B cell (primary cell): ENCODE results near the gene CCDC187. TPM values are rescaled to one million over a fixed set of nuclear protein-coding genes. Genes with fewer than 3 reads are reported as not detected.

Experiments
- polyA plus RNA-seq: library from polyadenylated mRNA; depleted of rRNA; stranded (reverse); fragments of >200 nt; gene quantifications from 2 replicates; pipeline ENCODE4 v1.2.3, GENCODE V29; 2012
- total RNA-seq, 2 donors: library from RNA; stranded (reverse); fragments of 120-200 nt in 1 of 2; gene quantifications; 1 replicate in 1 of 2; 2 replicates in 1 of 2; pipeline versions ENCODE4 v1.2.3 to v1.2.4, GENCODE V29; 2013 to 2022

Gene CCDC187
- total and polyA plus RNA-seq, 2 donors (not counting 1 experiment from before 2014, with no cell fraction given) = 1.5 to 7.6 TPM

Other genes starting within 250 kb of the CCDC187 start
- gene NACC2, start 208.8 kb downstream of the CCDC187 start, total RNA-seq = 1.9 and 2.2 TPM in 2 replicates
- gene NACC2, start 208.8 kb downstream of the CCDC187 start, polyA plus RNA-seq = 0.34 and 0.48 TPM in 2 replicates
- gene TMEM250, start 185.2 kb downstream of the CCDC187 start, total RNA-seq = 29.6 and 30.4 TPM in 2 replicates
- 5.6 and 11.1 TPM in 2 replicates for gene TMEM250, start 185.2 kb downstream of the CCDC187 start, polyA plus RNA-seq
- 0.19 and 0.30 TPM in 2 replicates for gene LHX3, start 99.0 kb downstream of the CCDC187 start, total RNA-seq
- 0.07 TPM in 2 replicates for gene LHX3, start 99.0 kb downstream of the CCDC187 start, polyA plus RNA-seq
- gene QSOX2, start 58.3 kb downstream of the CCDC187 start, total RNA-seq = 139 and 141 TPM in 2 replicates
- gene QSOX2, start 58.3 kb downstream of the CCDC187 start, polyA plus RNA-seq = 62.9 and 85.0 TPM in 2 replicates
- 6.3 and 6.8 TPM in 2 replicates for gene GPSM1, start 23.4 kb upstream of the CCDC187 start, total RNA-seq
- gene GPSM1, start 23.4 kb upstream of the CCDC187 start, polyA plus RNA-seq = 2.4 and 6.2 TPM in 2 replicates
- gene DNLZ, start 59.6 kb upstream of the CCDC187 start, total RNA-seq = 23.0 and 25.4 TPM in 2 replicates
- gene DNLZ, start 59.6 kb upstream of the CCDC187 start, polyA plus RNA-seq = 39.9 and 42.0 TPM in 2 replicates
- 0.44 and 0.57 TPM in 2 replicates for gene CARD9, start 69.6 kb upstream of the CCDC187 start, total RNA-seq
- gene CARD9, start 69.6 kb upstream of the CCDC187 start, polyA plus RNA-seq = 1.1 and 1.6 TPM in 2 replicates
- gene SNAPC4, start 96.1 kb upstream of the CCDC187 start, total RNA-seq = 15.4 and 15.6 TPM in 2 replicates
- gene SNAPC4, start 96.1 kb upstream of the CCDC187 start, polyA plus RNA-seq = 11.2 and 13.1 TPM in 2 replicates
- gene ENTR1, start 106.5 kb upstream of the CCDC187 start, total RNA-seq = 86.3 and 94.7 TPM in 2 replicates
- gene ENTR1, start 106.5 kb upstream of the CCDC187 start, polyA plus RNA-seq = 77.7 and 110 TPM in 2 replicates
- gene PMPCA, start 106.6 kb upstream of the CCDC187 start, total RNA-seq = 64.6 and 72.2 TPM in 2 replicates
- 64.4 and 97.6 TPM in 2 replicates for gene PMPCA, start 106.6 kb upstream of the CCDC187 start, polyA plus RNA-seq
- gene INPP5E, start 135.8 kb upstream of the CCDC187 start, total RNA-seq = 33.1 and 35.3 TPM in 2 replicates
- 28.2 and 31.0 TPM in 2 replicates for gene INPP5E, start 135.8 kb upstream of the CCDC187 start, polyA plus RNA-seq
- gene SEC16A, start 178.9 kb upstream of the CCDC187 start, total RNA-seq = 73.4 and 79.5 TPM in 2 replicates
- 31.7 and 41.6 TPM in 2 replicates for gene SEC16A, start 178.9 kb upstream of the CCDC187 start, polyA plus RNA-seq
- 38.5 and 40.6 TPM in 2 replicates for gene NOTCH1, start 242.0 kb upstream of the CCDC187 start, total RNA-seq
- gene NOTCH1, start 242.0 kb upstream of the CCDC187 start, polyA plus RNA-seq = 16.6 and 19.6 TPM in 2 replicates